GM12878 (cell line): ENCODE data around the gene ING5.

Experiments
- RAD21 ChIP-seq: IDR thresholded peaks from 2 replicates; pipeline ENCODE4 v1.6.1; 2011; ENCODE audit warnings: mild to moderate bottlenecking, low read depth, low read length, moderate library complexity; ENCODE audit not compliant: insufficient read depth
- TF ChIP-seq, protein P1 (sequence below), 3 experiments: IDR thresholded peaks in 2 of 3; conservative IDR thresholded peaks in 1 of 3; 2 replicates each; pipeline ENCODE4 v1.5.1; 2011; ENCODE audit warnings: low read depth in 3 of 3, low read length in 3 of 3, mild to moderate bottlenecking in 3 of 3, control low read depth in 2 of 3, moderate library complexity in 2 of 3, inconsistent platforms in 1 of 3, mixed read lengths in 1 of 3; ENCODE audit not compliant: control insufficient read depth in 2 of 3, insufficient read depth in 1 of 3; ENCODE audit errors: extremely low read depth in 1 of 3

DNA sequence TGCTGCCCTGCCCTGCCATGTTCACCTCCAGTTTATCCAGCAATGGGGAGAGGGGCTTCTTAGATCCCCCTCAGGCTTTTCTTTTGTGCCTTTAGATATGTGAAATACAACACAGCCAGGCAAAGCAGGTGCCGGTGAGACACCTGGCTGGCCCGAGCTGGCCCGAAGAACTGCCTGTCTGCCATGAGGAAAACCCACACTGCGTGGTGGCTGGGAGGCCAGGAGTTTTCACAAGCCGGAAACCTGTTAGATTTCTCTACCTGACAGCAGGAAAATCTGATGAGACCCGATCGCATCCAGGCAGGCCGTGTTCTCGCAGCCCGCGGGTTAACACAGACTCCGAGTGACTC is 69.1 kb downstream of the ING5 start:
- TF ChIP-seq, protein P1, sequence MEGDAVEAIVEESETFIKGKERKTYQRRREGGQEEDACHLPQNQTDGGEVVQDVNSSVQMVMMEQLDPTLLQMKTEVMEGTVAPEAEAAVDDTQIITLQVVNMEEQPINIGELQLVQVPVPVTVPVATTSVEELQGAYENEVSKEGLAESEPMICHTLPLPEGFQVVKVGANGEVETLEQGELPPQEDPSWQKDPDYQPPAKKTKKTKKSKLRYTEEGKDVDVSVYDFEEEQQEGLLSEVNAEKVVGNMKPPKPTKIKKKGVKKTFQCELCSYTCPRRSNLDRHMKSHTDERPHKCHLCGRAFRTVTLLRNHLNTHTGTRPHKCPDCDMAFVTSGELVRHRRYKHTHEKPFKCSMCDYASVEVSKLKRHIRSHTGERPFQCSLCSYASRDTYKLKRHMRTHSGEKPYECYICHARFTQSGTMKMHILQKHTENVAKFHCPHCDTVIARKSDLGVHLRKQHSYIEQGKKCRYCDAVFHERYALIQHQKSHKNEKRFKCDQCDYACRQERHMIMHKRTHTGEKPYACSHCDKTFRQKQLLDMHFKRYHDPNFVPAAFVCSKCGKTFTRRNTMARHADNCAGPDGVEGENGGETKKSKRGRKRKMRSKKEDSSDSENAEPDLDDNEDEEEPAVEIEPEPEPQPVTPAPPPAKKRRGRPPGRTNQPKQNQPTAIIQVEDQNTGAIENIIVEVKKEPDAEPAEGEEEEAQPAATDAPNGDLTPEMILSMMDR (IDR thresholded peaks at IDR 0.05 in 2 of 3, conservative IDR thresholded peaks at IDR 0.05 in 1 of 3; ENCODE audit: control insufficient read depth in 2 of 3, extremely low read depth in 1 of 3, insufficient read depth in 1 of 3, low read depth in 3 of 3, low read length in 3 of 3): no peak
- no peak for TF ChIP-seq RAD21
